Ascending aorta (tissue), 2 donors: ENCODE data around the gene HLA-G. TPM values are rescaled to one million over a fixed set of nuclear protein-coding genes. Genes with fewer than 3 reads are reported as not detected.
"Not testable (repeated sequence)": the region's sequence is repeated elsewhere in the genome, so short reads cannot be mapped to it uniquely, and the experiment has no call there.

Experiments used
- DNase-seq, 2 donors: peaks; one replicate each; pipeline ENCODE4 v3.0.0-alpha.2; 2019; ENCODE audit warnings: low spot score in 2 of 2
- H3K27ac ChIP-seq, 2 donors: fragments of 200-600 bp; sonication (generic); one replicate each; pipeline ENCODE4 v1.5.1; 2016 to 2017; ENCODE audit warnings: mild to moderate bottlenecking in 1 of 2
- H3K27me3 ChIP-seq: fragments of 200-600 bp; sonication (generic); one replicate; pipeline ENCODE4 v1.5.1; 2017
- H3K36me3 ChIP-seq, 2 donors: fragments of 200-600 bp; sonication (generic); one replicate each; pipeline ENCODE4 v1.5.1; 2016
- H3K4me1 ChIP-seq, 2 donors: fragments of 200-600 bp; sonication (generic); one replicate each; pipeline ENCODE4 v1.5.1; 2016 to 2017; ENCODE audit warnings: mild to moderate bottlenecking in 1 of 2
- H3K4me3 ChIP-seq, 2 donors: fragments of 200-600 bp; sonication (generic); one replicate each; pipeline ENCODE4 v1.5.1; 2016 to 2017; ENCODE audit warnings: mild to moderate bottlenecking in 1 of 2
- H3K9me3 ChIP-seq, 2 donors: fragments of 200-600 bp; sonication (generic); one replicate each; pipeline ENCODE4 v1.5.1; 2016
- intact Hi-C: fragments of 100-400 bp; cut with DNase I; formaldehyde crosslinking; loops from one replicate; pipeline ENCODE4 v1.15.1; 2023
- total RNA-seq: library from RNA; depleted of rRNA; stranded (reverse); fragments of >200 nt; gene quantifications from one replicate; pipeline ENCODE4 v1.1.0, GENCODE V29; 2016
- TF ChIP-seq, protein P1 (sequence below), 3 experiments: fragments of 200-600 bp in 2 of 3; fragments of 450-650 bp in 1 of 3; sonication (generic) in 2 of 3; IDR thresholded peaks; one replicate each; pipeline ENCODE4 v1.5.1; 2016 to 2019; ENCODE audit warnings: antibody characterized with exemption in 3 of 3, mild to moderate bottlenecking in 1 of 3, moderate library complexity in 1 of 3

HLA-G gene
- not detected for total RNA-seq

DNA sequence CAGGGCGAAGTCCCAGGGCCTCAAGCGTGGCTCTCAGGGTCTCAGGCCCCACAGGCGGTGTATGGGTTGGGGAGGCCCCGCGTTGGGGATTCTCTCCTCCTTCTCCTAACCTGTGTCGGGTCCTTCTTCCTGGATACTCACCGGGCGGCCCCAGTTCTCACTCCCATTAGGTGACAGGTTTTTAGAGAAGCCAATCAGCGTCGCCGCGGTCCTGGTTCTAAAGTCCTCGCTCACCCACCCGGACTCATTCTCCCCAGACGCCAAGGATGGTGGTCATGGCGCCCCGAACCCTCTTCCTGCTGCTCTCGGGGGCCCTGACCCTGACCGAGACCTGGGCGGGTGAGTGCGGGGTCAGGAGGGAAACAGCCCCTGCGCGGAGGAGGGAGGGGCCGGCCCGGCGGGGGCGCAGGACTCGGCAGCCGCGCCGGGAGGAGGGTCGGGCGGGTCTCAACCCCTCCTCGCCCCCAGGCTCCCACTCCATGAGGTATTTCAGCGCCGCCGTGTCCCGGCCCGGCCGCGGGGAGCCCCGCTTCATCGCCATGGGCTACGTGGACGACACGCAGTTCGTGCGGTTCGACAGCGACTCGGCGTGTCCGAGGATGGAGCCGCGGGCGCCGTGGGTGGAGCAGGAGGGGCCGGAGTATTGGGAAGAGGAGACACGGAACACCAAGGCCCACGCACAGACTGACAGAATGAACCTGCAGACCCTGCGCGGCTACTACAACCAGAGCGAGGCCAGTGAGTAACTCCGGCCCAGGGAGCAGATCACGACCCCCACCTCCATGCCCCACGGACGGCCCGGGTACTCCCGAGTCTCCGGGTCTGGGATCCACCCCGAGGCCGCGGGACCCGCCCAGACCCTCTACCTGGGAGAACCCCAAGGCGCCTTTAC lies at the start of gene HLA-G:
TSS of gene HLA-G (plus strand) at position 247 of the 892 bp plus-strand sequence. CDS start at position 267, 20 bp downstream.
- TF ChIP-seq, protein P1, sequence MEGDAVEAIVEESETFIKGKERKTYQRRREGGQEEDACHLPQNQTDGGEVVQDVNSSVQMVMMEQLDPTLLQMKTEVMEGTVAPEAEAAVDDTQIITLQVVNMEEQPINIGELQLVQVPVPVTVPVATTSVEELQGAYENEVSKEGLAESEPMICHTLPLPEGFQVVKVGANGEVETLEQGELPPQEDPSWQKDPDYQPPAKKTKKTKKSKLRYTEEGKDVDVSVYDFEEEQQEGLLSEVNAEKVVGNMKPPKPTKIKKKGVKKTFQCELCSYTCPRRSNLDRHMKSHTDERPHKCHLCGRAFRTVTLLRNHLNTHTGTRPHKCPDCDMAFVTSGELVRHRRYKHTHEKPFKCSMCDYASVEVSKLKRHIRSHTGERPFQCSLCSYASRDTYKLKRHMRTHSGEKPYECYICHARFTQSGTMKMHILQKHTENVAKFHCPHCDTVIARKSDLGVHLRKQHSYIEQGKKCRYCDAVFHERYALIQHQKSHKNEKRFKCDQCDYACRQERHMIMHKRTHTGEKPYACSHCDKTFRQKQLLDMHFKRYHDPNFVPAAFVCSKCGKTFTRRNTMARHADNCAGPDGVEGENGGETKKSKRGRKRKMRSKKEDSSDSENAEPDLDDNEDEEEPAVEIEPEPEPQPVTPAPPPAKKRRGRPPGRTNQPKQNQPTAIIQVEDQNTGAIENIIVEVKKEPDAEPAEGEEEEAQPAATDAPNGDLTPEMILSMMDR (IDR thresholded peaks at IDR 0.05), result no peak
- intact Hi-C loops, result no loop called here
- Histone ChIP-seq H3K27me3 (peaks cover 11% of the 10 kb centered on the region), H3K9me3 (no peaks in the 10 kb centered on the region), H3K27ac (no peak within 1 kb of the TSS), H3K4me1 (peaks cover 0 to 7% of the 10 kb centered on the region in 2 donors), H3K4me3 (peak within 1 kb of the TSS; percentile 23 to 45), H3K36me3 (no peaks in the 10 kb centered on the region)
- DNase-seq, result no peak

DNA sequence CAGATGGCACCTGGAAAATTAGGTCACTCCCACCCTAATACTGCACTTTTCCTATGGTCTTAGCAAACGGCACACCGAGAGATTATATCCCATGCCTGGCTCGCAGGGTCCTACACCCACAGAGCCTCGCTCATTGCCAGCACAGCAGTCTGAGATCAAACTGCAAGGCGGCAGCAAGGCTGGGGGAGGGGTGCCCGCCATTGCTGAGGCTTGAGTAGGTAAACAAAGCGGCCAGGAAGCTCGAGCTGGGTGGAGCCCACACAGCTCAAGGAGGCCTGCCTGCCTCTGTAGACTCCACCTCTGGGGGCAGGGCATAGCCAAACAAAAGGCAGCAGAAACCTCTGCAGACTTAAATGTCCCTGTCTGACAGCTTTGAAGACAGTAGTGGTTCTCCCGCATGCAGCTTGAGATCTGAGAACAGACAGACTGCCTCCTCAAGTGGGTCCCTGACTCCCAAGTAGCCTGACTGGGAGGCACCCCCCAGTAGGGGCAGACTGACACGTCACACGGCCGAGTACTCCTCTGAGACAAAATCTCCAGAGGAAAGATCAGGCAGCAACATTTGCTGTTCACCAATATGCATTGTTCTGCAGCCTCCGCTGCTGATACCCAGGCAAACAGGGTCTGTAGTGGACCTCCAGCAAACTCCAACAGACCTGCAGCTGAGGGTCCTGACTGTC lies 47.5 kb upstream of the HLA-G start:
- H3K9me3 ChIP-seq, H3K4me1 ChIP-seq, DNase-seq, intact Hi-C loops, H3K27me3 ChIP-seq, H3K4me3 ChIP-seq, H3K36me3 ChIP-seq, H3K27ac ChIP-seq: not testable (repeated sequence)

DNA sequence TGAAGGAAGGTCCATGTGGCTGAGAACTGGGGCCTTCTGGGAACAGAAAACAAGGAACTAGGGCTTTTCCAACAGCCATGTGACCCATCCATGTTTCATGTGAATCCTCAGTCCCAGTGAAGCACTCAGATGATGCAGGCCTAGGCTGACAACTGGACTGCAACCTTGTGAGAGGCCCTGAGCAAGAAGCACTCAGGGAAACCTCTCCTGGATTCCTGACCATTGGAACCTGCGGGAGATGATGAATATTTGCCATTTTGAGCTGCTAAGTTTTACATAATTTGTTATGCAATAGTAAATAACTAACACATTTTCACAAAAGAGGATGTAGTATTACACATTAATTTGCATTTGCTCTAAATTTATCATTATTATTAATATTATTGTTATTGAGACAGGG lies 38.4 kb upstream of the HLA-G start:
- TF ChIP-seq, protein P1 (IDR thresholded peaks at IDR 0.05), result no peak
- intact Hi-C loops, result no loop called here
- H3K36me3 ChIP-seq, result no peaks in the 10 kb centered on the region
- H3K4me3 ChIP-seq, result no peak overlapping the region
- H3K27ac ChIP-seq, result no peak overlapping the region
- no peak for DNase-seq
- no peaks in the 10 kb centered on the region for H3K4me1 ChIP-seq
- H3K9me3 ChIP-seq, result no peaks in the 10 kb centered on the region
- H3K27me3 ChIP-seq, result no peaks in the 10 kb centered on the region

DNA sequence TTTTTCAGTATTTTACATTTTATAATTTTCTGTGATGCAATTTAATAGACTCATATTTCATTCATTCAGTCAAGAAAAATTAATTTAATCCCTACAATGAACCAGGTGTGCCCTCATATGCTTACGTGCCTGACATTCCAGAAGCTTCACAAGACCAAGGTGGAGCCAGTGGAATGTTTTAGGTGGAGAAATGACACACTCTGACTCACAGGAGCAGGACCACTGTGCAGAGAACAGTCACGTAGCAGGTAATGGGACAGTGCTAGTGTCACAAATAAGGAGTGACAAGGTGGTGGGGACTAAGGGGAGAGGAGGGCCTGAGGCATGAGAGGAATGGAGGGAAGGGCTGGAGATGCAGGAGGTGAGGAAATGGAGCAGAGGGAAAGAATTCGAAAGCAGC lies 37.0 kb upstream of the HLA-G start:
- DNase-seq, result no peak
- TF ChIP-seq, protein P1 (IDR thresholded peaks at IDR 0.05), result no peak
- Histone ChIP-seq H3K4me1 (no peaks in the 10 kb centered on the region), H3K9me3 (no peaks in the 10 kb centered on the region), H3K4me3 (no peak overlapping the region), H3K27ac (no peak overlapping the region), H3K36me3 (no peaks in the 10 kb centered on the region), H3K27me3 (no peaks in the 10 kb centered on the region)
- intact Hi-C loops, result loop anchor here (5.0 kb wide), 2 partner anchors 53 to 68 kb away; partner anchors contain the start of gene HLA-F

DNA sequence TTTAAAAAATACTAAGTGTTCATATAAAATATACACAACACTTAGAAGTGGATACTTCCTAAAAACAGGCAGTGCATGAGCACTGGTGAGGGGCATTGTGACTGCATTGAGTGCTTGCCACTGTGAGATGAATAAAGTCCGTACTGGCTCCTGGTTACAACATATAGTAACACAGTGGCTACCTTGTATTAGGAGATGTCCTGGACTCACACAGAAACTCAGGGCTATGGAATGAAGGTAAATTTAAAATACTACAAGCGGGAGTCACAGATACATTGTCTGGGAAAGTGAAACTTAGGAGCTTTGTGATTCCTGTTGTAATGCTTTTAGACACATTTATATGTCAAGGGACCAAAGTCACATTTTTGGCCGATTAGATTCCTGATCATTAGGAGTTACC lies 36.5 kb upstream of the HLA-G start:
- Histone ChIP-seq H3K4me3 (no peak overlapping the region), H3K36me3 (no peaks in the 10 kb centered on the region), H3K27ac (no peak overlapping the region), H3K9me3 (no peaks in the 10 kb centered on the region), H3K27me3 (no peaks in the 10 kb centered on the region), H3K4me1 (no peaks in the 10 kb centered on the region)
- TF ChIP-seq, protein P1 (IDR thresholded peaks at IDR 0.05), result no peak
- intact Hi-C loops, result loop anchor here (5.0 kb wide), 2 partner anchors 54 to 69 kb away; partner anchors contain the start of gene HLA-F
- DNase-seq, result no peak

DNA sequence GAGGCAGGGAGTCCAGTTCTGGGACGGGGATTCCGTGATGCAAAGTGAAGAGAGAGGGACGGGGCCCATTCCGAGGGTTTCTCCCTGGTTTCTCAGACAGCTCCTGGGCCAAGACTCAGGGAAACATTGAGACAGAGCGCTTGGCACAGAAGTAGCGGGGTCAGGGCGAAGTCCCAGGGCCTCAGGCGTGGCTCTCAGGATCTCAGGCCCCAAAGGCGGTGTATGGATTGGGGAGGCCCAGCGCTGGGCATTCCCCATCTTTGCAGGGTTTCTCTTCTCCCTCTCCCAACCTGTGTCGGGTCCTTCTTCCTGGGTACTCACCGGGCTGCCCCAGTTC lies 35.9 kb upstream of the HLA-G start:
- no peak overlapping the region for H3K27ac ChIP-seq
- H3K4me3 ChIP-seq, result peak overlapping the region; percentile 67 to 69
- H3K4me1 ChIP-seq, result no peaks in the 10 kb centered on the region
- TF ChIP-seq, protein P1 (IDR thresholded peaks at IDR 0.05), result no peak
- no peaks in the 10 kb centered on the region for H3K9me3 ChIP-seq
- intact Hi-C loops, result loop anchor here (5.0 kb wide), 2 partner anchors 54 to 69 kb away; partner anchors contain the start of gene HLA-F
- no peak for DNase-seq
- H3K27me3 ChIP-seq, result no peaks in the 10 kb centered on the region
- H3K36me3 ChIP-seq, result no peaks in the 10 kb centered on the region
